HFF-Myc (cell line): Measurements from ENCODE around the gene EI24.

ENCODE experiments used
- DNase-seq: peaks from one replicate; pipeline ENCODE4 v3.0.0-alpha.2; 2011; ENCODE audit warnings: low read depth; ENCODE audit errors: extremely low read depth
- H3K4me3 ChIP-seq: replicated peaks from 2 replicates; pipeline ENCODE4 v1.5.1; 2011; ENCODE audit warnings: low read depth, mild to moderate bottlenecking, control low read depth, low read length
- CTCF ChIP-seq: IDR thresholded peaks from 2 replicates; pipeline ENCODE4 v1.5.1; 2012; ENCODE audit warnings: mild to moderate bottlenecking, low read depth, low read length, control low read depth; ENCODE audit errors: missing control alignments

The EI24 gene

GRCh38 chr11:125591649-125592304 is 22.5 kb downstream of the EI24 start:
- peak overlapping the region; percentile 76 for H3K4me3 ChIP-seq
- no peak for DNase-seq
- TF ChIP-seq CTCF, result no peak

GRCh38 chr11:125592305-125593113 is 23.2 kb downstream of the EI24 start, which contains the start of gene STT3A:
STT3A (plus strand) TSS chr11:125592852; CDS start chr11:125595916, 3,064 bp downstream.
- H3K4me3 ChIP-seq, result peak within 1 kb of the TSS; percentile 76
- no peak for TF ChIP-seq CTCF
- peak; percentile 98 for DNase-seq

- no peak for TF ChIP-seq CTCF
- no peak for DNase-seq
- peak overlapping the region; percentile 76 for H3K4me3 ChIP-seq
These were observed 24.0 kb downstream of the EI24 start for GRCh38 chr11:125593114-125593820.

GRCh38 chr11:125594958-125595357 is 25.7 kb downstream of the EI24 start:
- no peak overlapping the region for H3K4me3 ChIP-seq
- no peak for TF ChIP-seq CTCF
- DNase-seq, result no peak

GRCh38 chr11:125600663-125601062 is 31.4 kb downstream of the EI24 start:
- TF ChIP-seq CTCF, result no peak
- no peak overlapping the region for H3K4me3 ChIP-seq
- DNase-seq, result no peak

GRCh38 chr11:125603207-125603606 is 33.9 kb downstream of the EI24 start:
- DNase-seq, result no peak
- H3K4me3 ChIP-seq, result no peak overlapping the region
- TF ChIP-seq CTCF, result no peak
